ENCODE data around the gene PTGS1. TPM values are rescaled to one million over a fixed set of nuclear protein-coding genes. Genes with fewer than 3 reads are reported as not detected.

Gene PTGS1
- total RNA-seq, 1 experiment from 2014 or later, result 1.8 TPM

DNA sequence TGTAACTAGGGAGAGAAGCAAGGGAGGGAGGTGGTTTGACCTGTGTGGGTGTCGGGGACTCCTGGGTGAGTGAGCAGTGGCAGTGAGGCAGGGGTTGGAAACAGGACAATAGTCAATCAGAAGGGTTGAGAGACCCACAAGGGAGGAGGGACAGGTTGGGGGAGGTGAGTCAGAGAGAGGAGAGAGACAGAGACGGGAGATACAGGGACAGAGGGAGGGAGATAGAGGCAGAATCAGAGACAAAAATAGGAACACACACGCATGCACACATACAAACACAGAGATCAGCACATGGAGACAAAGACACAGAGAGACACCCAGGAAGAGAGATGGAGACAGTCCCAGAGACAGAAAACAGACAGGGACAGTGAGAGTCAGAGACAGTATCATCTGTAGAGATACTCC, 39.3 kb upstream of the PTGS1 start:
- no peak overlapping the region for H2AFZ ChIP-seq
- no peaks in the 10 kb centered on the region for H3K9me3 ChIP-seq (ENCODE audit: insufficient read depth, low read depth)
- peaks cover 3% of the 10 kb centered on the region; the same call in 1 of the 2 replicates for H4K20me1 ChIP-seq (ENCODE audit: insufficient read depth)
- H3K27me3 ChIP-seq (ENCODE audit: insufficient read depth, low read depth), result no peaks in the 10 kb centered on the region
- DNase-seq, result no peak
- no peaks in the 10 kb centered on the region for H3K4me1 ChIP-seq (replicated peaks; ENCODE audit: insufficient read depth)
- no peaks in the 10 kb centered on the region for H3K9me2 ChIP-seq (ENCODE audit: insufficient read depth)
- H3K79me2 ChIP-seq (ENCODE audit: low read depth), result no peaks in the 10 kb centered on the region
- intact Hi-C loops (cut with micrococcal nuclease; ENCODE audit: unreplicated experiment), result no loop called here
- TF ChIP-seq CTCF (conservative IDR thresholded peaks at IDR 0.05), result no peak
- TF ChIP-seq EZH2 (IDR thresholded peaks at IDR 0.05; ENCODE audit: low read depth), result no peak
- H3K4me3 ChIP-seq, result no peak overlapping the region
- ChIA-PET POLR2A (ENCODE audit: unreplicated experiment) (no interaction called here), CTCF (no interaction called here)
- H3F3A ChIP-seq (ENCODE audit: insufficient read depth, low read depth), result no peaks in the 10 kb centered on the region; the same call in 1 of the 2 replicates
- no peak overlapping the region for H3K27ac ChIP-seq
- H3K4me2 ChIP-seq, result no peak overlapping the region
- H3K36me3 ChIP-seq (ENCODE audit: low read depth), result no peaks in the 10 kb centered on the region
- BruUV-seq (replicated peaks), result no TSS peak

DNA sequence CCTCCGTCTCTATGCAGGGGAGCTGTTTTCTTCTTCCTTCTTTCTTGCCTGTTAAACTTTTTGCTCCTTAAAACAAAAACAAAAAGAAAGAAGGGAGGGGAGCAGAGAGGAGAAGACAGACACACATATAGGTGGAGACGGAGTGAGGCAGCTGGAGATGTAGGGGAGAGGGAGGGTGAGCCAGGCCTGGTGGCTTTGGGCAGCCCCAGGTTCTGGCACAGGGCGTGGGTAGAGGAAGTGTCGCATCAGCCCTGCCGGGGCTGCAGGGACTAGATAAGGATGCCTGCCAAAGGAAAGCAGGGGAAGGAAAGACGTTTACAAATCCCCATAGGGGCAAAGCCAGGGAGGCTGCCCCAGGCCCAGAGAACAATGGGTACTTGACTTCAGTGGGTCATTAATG, 38.7 kb upstream of the PTGS1 start:
- H3K36me3 ChIP-seq (ENCODE audit: low read depth), result no peaks in the 10 kb centered on the region
- no peaks in the 10 kb centered on the region for H3K4me1 ChIP-seq (replicated peaks; ENCODE audit: insufficient read depth)
- H3K27ac ChIP-seq, result no peak overlapping the region
- H3K79me2 ChIP-seq (ENCODE audit: low read depth), result no peaks in the 10 kb centered on the region
- no peak overlapping the region for H3K4me2 ChIP-seq
- peaks cover 3% of the 10 kb centered on the region; the same call in 1 of the 2 replicates for H4K20me1 ChIP-seq (ENCODE audit: insufficient read depth)
- no peaks in the 10 kb centered on the region for H3K9me2 ChIP-seq (ENCODE audit: insufficient read depth)
- CTCF ChIA-PET, result no interaction called here
- no peak for DNase-seq
- no TSS peak for BruUV-seq (replicated peaks)
- H3K9me3 ChIP-seq (ENCODE audit: insufficient read depth, low read depth), result no peaks in the 10 kb centered on the region
- TF ChIP-seq CTCF (conservative IDR thresholded peaks at IDR 0.05), result no peak
- no peak for TF ChIP-seq EZH2 (IDR thresholded peaks at IDR 0.05; ENCODE audit: low read depth)
- H3F3A ChIP-seq (ENCODE audit: insufficient read depth, low read depth), result no peaks in the 10 kb centered on the region; the same call in 1 of the 2 replicates
- POLR2A ChIA-PET (ENCODE audit: unreplicated experiment), result no interaction called here
- H2AFZ ChIP-seq, result no peak overlapping the region
- H3K4me3 ChIP-seq, result no peak overlapping the region
- no peaks in the 10 kb centered on the region for H3K27me3 ChIP-seq (ENCODE audit: insufficient read depth, low read depth)
- intact Hi-C loops (cut with micrococcal nuclease; ENCODE audit: unreplicated experiment), result no loop called here

DNA sequence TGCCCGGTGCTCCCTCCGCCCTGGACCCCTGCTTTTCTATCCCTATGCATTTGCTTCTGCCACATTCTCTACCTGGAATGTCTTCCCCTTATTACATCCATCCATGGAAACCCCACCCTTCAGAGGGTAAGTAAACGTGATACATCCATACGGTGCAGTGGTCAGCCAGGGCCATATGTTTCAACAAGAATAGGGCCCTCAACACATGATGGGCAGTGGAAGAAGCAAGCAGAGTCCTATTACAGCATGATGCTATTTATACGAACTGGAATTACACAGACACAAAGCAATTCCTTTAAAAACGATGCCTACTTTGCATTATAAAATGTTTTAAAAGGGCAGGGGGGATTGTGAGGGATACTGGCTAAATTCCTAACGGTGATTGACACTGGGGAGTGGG, 38.2 kb upstream of the PTGS1 start:
- Histone ChIP-seq H3K4me2 (no peak overlapping the region), H3K36me3 (ENCODE audit: low read depth) (no peaks in the 10 kb centered on the region), H3K9me3 (ENCODE audit: insufficient read depth, low read depth) (no peaks in the 10 kb centered on the region), H3K79me2 (ENCODE audit: low read depth) (no peaks in the 10 kb centered on the region), H3K9me2 (ENCODE audit: insufficient read depth) (no peaks in the 10 kb centered on the region), H3K4me3 (no peak overlapping the region), H3K27me3 (ENCODE audit: insufficient read depth, low read depth) (no peaks in the 10 kb centered on the region), H4K20me1 (ENCODE audit: insufficient read depth) (peaks cover 3% of the 10 kb centered on the region; the same call in 1 of the 2 replicates), H2AFZ (no peak overlapping the region), H3K27ac (no peak overlapping the region), H3K4me1 (replicated peaks; ENCODE audit: insufficient read depth) (no peaks in the 10 kb centered on the region), H3F3A (ENCODE audit: insufficient read depth, low read depth) (no peaks in the 10 kb centered on the region; the same call in 1 of the 2 replicates)
- DNase-seq, result no peak
- no TSS peak for BruUV-seq (replicated peaks)
- ChIA-PET POLR2A (ENCODE audit: unreplicated experiment) (interaction anchor here (0.7 kb wide), 1 partner anchor 203 kb away, joined by 6 read pairs; no protein-coding TSS in a partner anchor), CTCF (no interaction called here)
- TF ChIP-seq CTCF (conservative IDR thresholded peaks at IDR 0.05), result no peak
- no peak for TF ChIP-seq EZH2 (IDR thresholded peaks at IDR 0.05; ENCODE audit: low read depth)
- intact Hi-C loops (cut with micrococcal nuclease; ENCODE audit: unreplicated experiment), result no loop called here
